Measurements from ENCODE around the gene TBC1D1. TPM values are rescaled to one million over a fixed set of nuclear protein-coding genes. Genes with fewer than 3 reads are reported as not detected.

Gene TBC1D1
- total and polyA plus RNA-seq, 2 of the 8 experiments (the other 6 are each of a cell fraction or from before 2014, with no cell fraction given), result 96.9 to 162 TPM

- H2AFZ ChIP-seq (ENCODE audit: low read length), result no peak overlapping the region
- H3K18ac ChIP-seq (ENCODE audit: extremely low read depth, low read length), result no peak overlapping the region
- H3K27me3 ChIP-seq (replicated peaks in 1 of 4; ENCODE audit: control insufficient read depth in 3 of 4, extremely low read depth in 1 of 4, insufficient read depth in 3 of 4, low read length in 3 of 4), result no peaks in the 10 kb centered on the region
- no peak overlapping the region for H3K56ac ChIP-seq (replicated peaks; ENCODE audit: insufficient read length, low read depth, low read length)
- peaks cover 0 to 6% (median 0%) of the 10 kb centered on the region in 4 experiments; a peak in 1 of 8 replicates for H3K36me3 ChIP-seq (ENCODE audit: control insufficient read depth in 2 of 4, insufficient read depth in 4 of 4, low read length in 3 of 4)
- no peak overlapping the region for H4K91ac ChIP-seq (replicated peaks; ENCODE audit: insufficient read length, low read length)
- H3K23me2 ChIP-seq (ENCODE audit: low read depth, low read length), result no peaks in the 10 kb centered on the region
- ChIA-PET CTCF (ENCODE audit: partially characterized antibody) (interaction anchor here (0.8 to 5.6 kb wide), 6 partner anchors 11 to 552 kb away, joined by 3 to 79 read pairs (median 3); no protein-coding TSS in a partner anchor), POLR2A (ENCODE audit: partially characterized antibody) (no interaction called here)
- WGBS, 2 experiments (ENCODE audit: extremely low coverage in 1 of 2, insufficient coverage in 1 of 2, insufficient read length in 1 of 2, insufficient replicate concordance in 2 of 2, low coverage in 1 of 2, low lambda C conversion rate in 2 of 2, missing lambda C conversion rate in 1 of 2), result 96% methylated on average over 20 of the region's 40 CpGs; no CpG with 5 or more reads in 1 of the 2 experiments
- no peak overlapping the region for H4K8ac ChIP-seq (ENCODE audit: extremely low read depth, insufficient read depth, low read length)
- H4K5ac ChIP-seq (ENCODE audit: insufficient read length, low read depth, low read length), result no peak overlapping the region
- H2BK5ac ChIP-seq (ENCODE audit: low read depth, low read length), result no peak overlapping the region
- H3K4me3 ChIP-seq (ENCODE audit: extremely low read depth in 1 of 4, insufficient read depth in 2 of 4, low read depth in 3 of 4, low read length in 4 of 4), result no peak overlapping the region
- H3K4me1 ChIP-seq (replicated peaks in 1 of 4; ENCODE audit: control insufficient read depth in 3 of 4, insufficient read depth in 4 of 4, low read length in 3 of 4), result no peaks in the 10 kb centered on the region
- H4K20me1 ChIP-seq (replicated peaks in 1 of 2; ENCODE audit: control insufficient read depth in 1 of 2, insufficient read depth in 2 of 2, low read length in 2 of 2), result no peaks in the 10 kb centered on the region
- H2BK120ac ChIP-seq (replicated peaks; ENCODE audit: low read depth, low read length), result no peak overlapping the region
- no peak overlapping the region for H2AK5ac ChIP-seq (ENCODE audit: low read depth, low read length)
- no peak overlapping the region for H3K27ac ChIP-seq (ENCODE audit: low read depth, low read length)
- H3K79me2 ChIP-seq (ENCODE audit: control insufficient read depth in 1 of 2, insufficient read depth in 2 of 2, low read length in 2 of 2), result no peaks in the 10 kb centered on the region
- H3K9ac ChIP-seq (replicated peaks in 1 of 4; ENCODE audit: extremely low read depth in 1 of 4, low read depth in 3 of 4, low read length in 3 of 4), result no peak overlapping the region
- no peak overlapping the region for H2BK20ac ChIP-seq (ENCODE audit: low read length)
- no peaks in the 10 kb centered on the region for H3K79me1 ChIP-seq (ENCODE audit: low read depth, low read length)
- no peak overlapping the region for H2BK15ac ChIP-seq (ENCODE audit: low read length)
- DNase-seq (ENCODE audit: low read depth in 1 of 2, low spot score in 2 of 2) (no peak), FAIRE-seq (no peak)
- no peak overlapping the region for H3K4ac ChIP-seq (replicated peaks; ENCODE audit: insufficient read length, low read depth, low read length)
- no peak overlapping the region for H3K4me2 ChIP-seq (ENCODE audit: insufficient read depth in 1 of 2, low read depth in 2 of 2, low read length in 2 of 2)
- peaks cover 16% of the 10 kb centered on the region in 2 experiments; a peak in 2 of 4 replicates for H3K9me3 ChIP-seq (ENCODE audit: insufficient read depth in 2 of 2, low read depth in 1 of 2, low read length in 1 of 2)
- H3K14ac ChIP-seq (ENCODE audit: insufficient read length), result no peak overlapping the region
- no peak overlapping the region for H3K23ac ChIP-seq (ENCODE audit: insufficient read length)
- no peak overlapping the region for H2BK12ac ChIP-seq (ENCODE audit: low read depth, low read length)
- no peak for TF ChIP-seq MAFK (IDR thresholded peaks at IDR 0.05; ENCODE audit: low read depth, low read length)
- TF ChIP-seq SAP30 (IDR thresholded peaks at IDR 0.05; ENCODE audit: insufficient read depth, insufficient replicate concordance, low read length), result no peak
- TF ChIP-seq CBX8 (IDR thresholded peaks at IDR 0.05; ENCODE audit: borderline replicate concordance, low read depth, low read length), result no peak
These were observed 291.6 kb downstream of the TBC1D1 start for GRCh38 chr4:38182334-38182998.
